Suprapubic skin (tissue), 4 donors: ENCODE data around the gene IL19.

Experiments
- POLR2A ChIP-seq, 2 donors: fragments of 450-650 bp; IDR thresholded peaks; one replicate each; pipeline ENCODE4 v1.6.1; 2017; ENCODE audit warnings: antibody characterized with exemption in 2 of 2, mild to moderate bottlenecking in 2 of 2, moderate library complexity in 2 of 2
- POLR2AphosphoS5 ChIP-seq, 3 donors: sonication (generic); formaldehyde crosslinking; IDR thresholded peaks; one replicate each; pipeline ENCODE4 v1.6.1; 2017; ENCODE audit warnings: antibody characterized with exemption in 3 of 3
- TF ChIP-seq, protein P1 (sequence below), 2 donors: fragments of 200-600 bp in 1 of 2; fragments of 450-650 bp in 1 of 2; sonication (generic) in 1 of 2; IDR thresholded peaks; one replicate each; pipeline ENCODE4 v1.5.1; 2016 to 2019; ENCODE audit warnings: antibody characterized with exemption in 2 of 2, mild to moderate bottlenecking in 1 of 2, moderate library complexity in 1 of 2

DNA sequence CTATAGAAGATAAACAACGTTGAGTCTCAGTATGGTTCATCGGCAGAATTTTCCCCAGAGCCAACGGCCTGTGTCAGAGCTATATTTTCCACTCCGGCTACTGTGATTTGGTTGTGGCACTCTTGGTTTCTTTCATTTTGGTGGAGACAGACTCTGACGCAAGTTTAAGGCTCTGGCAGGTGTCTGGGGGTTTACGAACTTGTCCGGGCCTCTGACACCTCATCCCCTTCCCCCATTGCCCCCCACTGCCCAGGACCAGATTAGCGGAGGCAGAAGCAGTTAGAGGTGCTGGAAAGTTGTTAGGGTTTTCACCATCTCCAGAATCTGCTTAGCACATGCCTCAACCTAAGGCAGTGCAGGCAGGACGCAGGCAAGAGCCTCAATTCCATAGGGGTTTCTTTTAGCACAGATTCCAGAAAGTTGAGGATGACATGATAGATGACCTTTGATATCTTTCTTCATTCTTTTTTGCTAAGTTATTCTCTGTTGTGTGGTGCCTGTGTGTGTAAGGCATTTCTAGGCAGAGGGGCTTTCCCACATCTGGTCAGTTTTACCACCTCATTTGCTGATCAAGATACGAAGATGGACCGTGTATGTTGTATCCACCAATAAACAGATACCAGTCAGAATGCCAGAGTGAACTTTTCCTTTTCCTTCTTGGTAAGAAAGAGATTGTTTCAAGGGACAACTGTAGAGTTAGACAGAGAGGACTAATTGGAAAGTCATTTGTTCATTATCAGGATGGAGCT lies 20.1 kb downstream of the IL19 start:
- TF ChIP-seq, protein P1, sequence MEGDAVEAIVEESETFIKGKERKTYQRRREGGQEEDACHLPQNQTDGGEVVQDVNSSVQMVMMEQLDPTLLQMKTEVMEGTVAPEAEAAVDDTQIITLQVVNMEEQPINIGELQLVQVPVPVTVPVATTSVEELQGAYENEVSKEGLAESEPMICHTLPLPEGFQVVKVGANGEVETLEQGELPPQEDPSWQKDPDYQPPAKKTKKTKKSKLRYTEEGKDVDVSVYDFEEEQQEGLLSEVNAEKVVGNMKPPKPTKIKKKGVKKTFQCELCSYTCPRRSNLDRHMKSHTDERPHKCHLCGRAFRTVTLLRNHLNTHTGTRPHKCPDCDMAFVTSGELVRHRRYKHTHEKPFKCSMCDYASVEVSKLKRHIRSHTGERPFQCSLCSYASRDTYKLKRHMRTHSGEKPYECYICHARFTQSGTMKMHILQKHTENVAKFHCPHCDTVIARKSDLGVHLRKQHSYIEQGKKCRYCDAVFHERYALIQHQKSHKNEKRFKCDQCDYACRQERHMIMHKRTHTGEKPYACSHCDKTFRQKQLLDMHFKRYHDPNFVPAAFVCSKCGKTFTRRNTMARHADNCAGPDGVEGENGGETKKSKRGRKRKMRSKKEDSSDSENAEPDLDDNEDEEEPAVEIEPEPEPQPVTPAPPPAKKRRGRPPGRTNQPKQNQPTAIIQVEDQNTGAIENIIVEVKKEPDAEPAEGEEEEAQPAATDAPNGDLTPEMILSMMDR (IDR thresholded peaks at IDR 0.05), result no peak
- TF ChIP-seq POLR2A (IDR thresholded peaks at IDR 0.05) (no peak), POLR2AphosphoS5 (IDR thresholded peaks at IDR 0.05) (no peak)
